ENCODE results near the gene RGS7.
"Not testable (repeated sequence)": the region's sequence is repeated elsewhere in the genome, so short reads cannot be mapped to it uniquely, and the experiment has no call there.

The RGS7 gene

DNA sequence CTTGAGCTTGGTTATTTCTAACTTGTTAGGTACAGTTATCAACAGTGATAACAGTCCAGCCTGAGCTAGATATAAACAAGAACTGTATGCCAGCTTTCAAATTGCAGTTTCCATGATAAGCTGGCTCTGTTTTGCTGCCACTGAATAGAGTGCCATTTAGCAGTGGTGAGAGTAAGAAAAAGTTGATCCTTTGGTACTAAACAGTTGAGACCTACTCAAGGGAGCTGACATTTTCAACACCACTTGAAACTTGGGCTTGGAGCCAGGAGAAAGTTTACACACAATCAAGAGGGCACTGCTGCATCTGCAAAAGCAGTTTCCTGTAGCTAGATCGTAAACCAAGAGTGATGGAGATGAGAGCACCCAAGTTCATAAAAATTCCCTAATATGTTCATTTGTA, 131.3 kb downstream of the RGS7 start:
- no peaks in the 10 kb centered on the region for H3K79me2 ChIP-seq (ENCODE audit: low read length)
- no peak overlapping the region for H3K9ac ChIP-seq (ENCODE audit: low read length)
- H3K27me3 ChIP-seq (ENCODE audit: low read depth, low read length), result no peaks in the 10 kb centered on the region
- H3K4me2 ChIP-seq (ENCODE audit: low read length), result no peak overlapping the region
- no peaks in the 10 kb centered on the region for H3K9me3 ChIP-seq (ENCODE audit: insufficient read depth, low read length)
- no peaks in the 10 kb centered on the region for H4K20me1 ChIP-seq (ENCODE audit: insufficient read depth, low read length)
- no peak overlapping the region for H2AFZ ChIP-seq (ENCODE audit: low read depth, low read length)
- H3K4me3 ChIP-seq (ENCODE audit: low read length), result no peak overlapping the region
- H3K36me3 ChIP-seq (replicated peaks; ENCODE audit: low read depth, low read length), result no peaks in the 10 kb centered on the region
- H3K27ac ChIP-seq (ENCODE audit: low read length), result no peak overlapping the region
- no peaks in the 10 kb centered on the region for H3K4me1 ChIP-seq (ENCODE audit: low read length)
- TF ChIP-seq EZH2phosphoT487 (IDR thresholded peaks at IDR 0.05; ENCODE audit: low read depth), result no peak
- no peak for TF ChIP-seq CTCF (IDR thresholded peaks at IDR 0.05; ENCODE audit: low read depth, low read length)

GRCh38 chr1:241224189-241224588, 132.8 kb downstream of the RGS7 start:
- H3K9ac ChIP-seq (ENCODE audit: low read length); H3K36me3 ChIP-seq (replicated peaks; ENCODE audit: low read depth, low read length); H3K4me1 ChIP-seq (ENCODE audit: low read length); H3K27ac ChIP-seq (ENCODE audit: low read length); H3K27me3 ChIP-seq (ENCODE audit: low read depth, low read length); H4K20me1 ChIP-seq (ENCODE audit: insufficient read depth, low read length); H3K4me3 ChIP-seq (ENCODE audit: low read length); H3K9me3 ChIP-seq (ENCODE audit: insufficient read depth, low read length); H2AFZ ChIP-seq (ENCODE audit: low read depth, low read length); H3K4me2 ChIP-seq (ENCODE audit: low read length); H3K79me2 ChIP-seq (ENCODE audit: low read length): not testable (repeated sequence)

- not testable (repeated sequence) for H3K27ac ChIP-seq (ENCODE audit: low read length); H3K4me3 ChIP-seq (ENCODE audit: low read length); H2AFZ ChIP-seq (ENCODE audit: low read depth, low read length); H3K4me2 ChIP-seq (ENCODE audit: low read length); H3K9ac ChIP-seq (ENCODE audit: low read length); H3K9me3 ChIP-seq (ENCODE audit: insufficient read depth, low read length); H3K27me3 ChIP-seq (ENCODE audit: low read depth, low read length); H3K4me1 ChIP-seq (ENCODE audit: low read length); H3K36me3 ChIP-seq (replicated peaks; ENCODE audit: low read depth, low read length); H3K79me2 ChIP-seq (ENCODE audit: low read length); H4K20me1 ChIP-seq (ENCODE audit: insufficient read depth, low read length)
These were observed 134.2 kb downstream of the RGS7 start for GRCh38 chr1:241222813-241223212.

DNA sequence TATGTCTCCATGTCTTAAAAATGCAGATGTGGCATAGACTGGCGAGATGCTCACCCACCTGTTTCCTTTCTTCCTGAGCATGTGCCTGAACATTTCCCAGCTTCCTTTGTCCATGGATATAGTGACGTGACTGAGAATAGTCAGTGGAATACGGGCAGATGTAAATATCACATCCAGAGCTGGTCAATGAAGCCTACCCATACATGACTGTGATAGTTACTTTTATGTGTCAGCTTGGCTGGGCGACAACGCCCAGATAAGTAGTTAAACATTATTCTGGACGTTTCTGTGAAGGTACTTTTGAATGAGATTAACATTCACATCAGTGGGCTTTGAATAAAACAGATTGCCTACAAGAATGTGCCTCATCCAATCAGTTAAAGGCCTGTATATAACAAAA, 135.7 kb downstream of the RGS7 start:
- Histone ChIP-seq H4K20me1 (ENCODE audit: insufficient read depth, low read length) (no peaks in the 10 kb centered on the region), H3K79me2 (ENCODE audit: low read length) (no peaks in the 10 kb centered on the region), H2AFZ (ENCODE audit: low read depth, low read length) (no peak overlapping the region), H3K4me1 (ENCODE audit: low read length) (no peaks in the 10 kb centered on the region), H3K27me3 (ENCODE audit: low read depth, low read length) (no peaks in the 10 kb centered on the region), H3K27ac (ENCODE audit: low read length) (no peak overlapping the region), H3K4me2 (ENCODE audit: low read length) (no peak overlapping the region), H3K4me3 (ENCODE audit: low read length) (no peak overlapping the region), H3K9me3 (ENCODE audit: insufficient read depth, low read length) (no peaks in the 10 kb centered on the region), H3K36me3 (replicated peaks; ENCODE audit: low read depth, low read length) (no peaks in the 10 kb centered on the region), H3K9ac (ENCODE audit: low read length) (no peak overlapping the region)
- TF ChIP-seq EZH2phosphoT487 (IDR thresholded peaks at IDR 0.05; ENCODE audit: low read depth), result no peak
- no peak for TF ChIP-seq CTCF (IDR thresholded peaks at IDR 0.05; ENCODE audit: low read depth, low read length)

- H3K4me1 ChIP-seq (ENCODE audit: low read length); H3K27ac ChIP-seq (ENCODE audit: low read length); H3K4me3 ChIP-seq (ENCODE audit: low read length); H3K9ac ChIP-seq (ENCODE audit: low read length); H3K27me3 ChIP-seq (ENCODE audit: low read depth, low read length); H3K9me3 ChIP-seq (ENCODE audit: insufficient read depth, low read length); H4K20me1 ChIP-seq (ENCODE audit: insufficient read depth, low read length); H2AFZ ChIP-seq (ENCODE audit: low read depth, low read length); H3K36me3 ChIP-seq (replicated peaks; ENCODE audit: low read depth, low read length); H3K4me2 ChIP-seq (ENCODE audit: low read length); H3K79me2 ChIP-seq (ENCODE audit: low read length): not testable (repeated sequence)
These were observed 136.1 kb downstream of the RGS7 start for GRCh38 chr1:241220913-241221312.

DNA sequence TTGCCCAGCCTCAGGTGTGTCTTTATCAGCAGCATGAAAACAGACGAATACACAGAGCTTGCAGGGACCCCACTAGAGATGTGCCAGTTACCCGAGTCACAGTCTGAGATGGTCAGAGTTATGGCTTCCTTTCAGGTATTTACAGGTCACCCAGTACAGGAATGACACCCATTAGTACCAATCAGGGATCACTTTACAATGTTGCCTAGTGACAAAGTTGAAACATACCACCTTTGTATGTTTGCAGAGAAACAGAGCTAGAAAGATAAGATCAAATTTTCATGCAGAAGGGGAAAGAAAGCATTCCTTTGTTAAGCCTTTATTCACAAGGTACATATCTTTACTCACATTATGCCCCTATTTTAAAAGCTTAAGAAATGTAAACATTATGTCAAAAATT, 137.6 kb downstream of the RGS7 start:
- Histone ChIP-seq H3K4me2 (ENCODE audit: low read length) (no peak overlapping the region), H3K27ac (ENCODE audit: low read length) (no peak overlapping the region), H3K9me3 (ENCODE audit: insufficient read depth, low read length) (no peaks in the 10 kb centered on the region), H3K36me3 (replicated peaks; ENCODE audit: low read depth, low read length) (no peaks in the 10 kb centered on the region), H3K27me3 (ENCODE audit: low read depth, low read length) (no peaks in the 10 kb centered on the region), H2AFZ (ENCODE audit: low read depth, low read length) (no peak overlapping the region), H3K79me2 (ENCODE audit: low read length) (no peaks in the 10 kb centered on the region), H3K9ac (ENCODE audit: low read length) (no peak overlapping the region), H4K20me1 (ENCODE audit: insufficient read depth, low read length) (no peaks in the 10 kb centered on the region), H3K4me1 (ENCODE audit: low read length) (no peaks in the 10 kb centered on the region), H3K4me3 (ENCODE audit: low read length) (no peak overlapping the region)
- no peak for TF ChIP-seq EZH2phosphoT487 (IDR thresholded peaks at IDR 0.05; ENCODE audit: low read depth)
- TF ChIP-seq CTCF (IDR thresholded peaks at IDR 0.05; ENCODE audit: low read depth, low read length), result no peak

Data from OCI-LY3 (cell line).